Right hindlimb (tissue), 1 donor: ENCODE data around the gene VOPP1.

Experiments used
- DNase-seq: peaks from one replicate; pipeline ENCODE4 v3.0.0-alpha.2; 2018

Gene VOPP1

DNA sequence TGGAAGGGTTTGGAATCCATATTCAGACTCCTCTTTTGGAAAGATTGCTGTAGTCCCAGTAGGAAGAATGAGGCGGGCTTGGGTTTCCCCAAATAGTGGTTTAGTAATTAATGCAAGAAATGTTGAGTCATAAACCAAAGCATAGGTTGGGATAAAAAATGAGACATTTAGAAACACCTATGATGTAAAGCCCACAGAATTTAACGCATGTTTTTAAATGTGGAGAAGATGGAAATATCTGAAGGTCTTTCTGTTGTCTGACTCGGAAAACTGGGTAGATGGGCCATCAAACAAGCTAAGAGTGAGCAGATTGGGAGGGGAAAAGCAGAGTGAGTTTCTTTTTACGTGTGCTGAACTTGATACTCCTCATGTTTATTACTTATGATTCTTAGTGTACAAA lies 145.0 kb downstream of the VOPP1 start:
- no peak for DNase-seq

DNA sequence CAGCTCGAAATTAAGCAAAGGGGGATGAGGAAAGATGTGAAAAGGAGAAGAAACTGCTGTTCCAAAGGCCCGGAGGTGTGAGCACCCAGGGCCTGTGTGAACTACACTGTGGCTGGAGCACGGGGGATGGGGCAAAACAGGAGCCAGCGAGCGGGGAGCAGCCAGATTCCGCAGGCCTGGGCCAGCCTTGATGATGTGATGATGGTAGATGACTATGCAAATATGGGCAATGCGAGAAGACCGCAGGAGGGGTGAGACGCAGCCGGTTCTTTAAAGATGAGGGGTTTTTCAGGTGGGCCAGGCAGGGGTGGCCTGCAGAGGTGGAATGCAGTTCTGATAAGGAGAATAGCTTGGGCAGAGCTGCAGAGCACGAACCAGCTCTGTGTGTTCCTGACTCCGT lies 145.6 kb downstream of the VOPP1 start:
- DNase-seq = no peak

DNA sequence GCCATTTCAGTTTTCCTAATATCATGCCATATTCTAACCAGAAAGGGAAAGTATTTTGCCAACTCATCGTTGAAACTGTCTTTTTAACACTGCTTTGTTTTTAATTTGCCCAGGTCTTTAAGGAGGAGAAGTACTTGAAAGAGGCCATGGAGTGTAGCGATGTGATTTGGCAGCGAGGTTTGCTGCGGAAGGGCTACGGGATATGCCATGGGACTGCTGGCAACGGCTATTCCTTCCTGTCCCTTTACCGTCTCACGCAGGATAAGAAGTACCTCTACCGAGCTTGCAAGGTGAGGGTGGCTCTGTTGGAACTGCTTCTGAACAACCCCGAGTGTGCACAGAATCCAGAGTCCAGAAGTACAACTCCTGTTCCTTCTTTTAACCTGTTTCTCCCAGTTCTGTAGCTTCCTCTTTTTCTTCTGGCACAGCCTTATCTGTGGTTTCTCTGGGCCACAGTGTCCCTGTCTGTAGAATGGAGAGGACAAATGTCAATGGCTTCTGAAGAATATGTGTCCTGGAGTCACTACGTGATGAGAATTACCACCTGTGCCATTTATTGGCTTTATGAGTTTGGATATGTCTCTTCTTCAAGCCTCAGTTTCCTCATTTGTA lies 147.1 kb downstream of the VOPP1 start:
- DNase-seq = no peak

GRCh38 chr7:55423891-55424290 lies 148.4 kb downstream of the VOPP1 start:
- DNase-seq = no peak

- no peak for DNase-seq
Measured at GRCh38 chr7:55423277-55423711, 149.0 kb downstream of the VOPP1 start.
